Stimulated activated naive CD8-positive, alpha-beta T cell treated with anti-CD3 and anti-CD28 coated beads, Interleukin-15, Interleukin-2, amounts not matched to agents 100 U/mL and 50 U/mL, for 24 hours (primary cell): ENCODE results near the gene LELP1.
"Not testable (repeated sequence)": the region's sequence is repeated elsewhere in the genome, so short reads cannot be mapped to it uniquely, and the experiment has no call there.

ENCODE experiments used
- ATAC-seq: fragments of 150-1000 bp; cut with Tn5 transposase; one replicate; pipeline ENCODE4 v1.10.0; 2021
- DNase-seq: peaks from one replicate; pipeline ENCODE4 v3.0.0; 2021

The LELP1 gene

GRCh38 chr1:153203130-153203529, at the start of gene LELP1:
Gene LELP1 (plus strand): TSS chr1:153203430. CDS start chr1:153204708, 1,278 bp downstream.
- DNase-seq (no peak), ATAC-seq (no peak)

- no peak for ATAC-seq
- DNase-seq = no peak
Observed at GRCh38 chr1:153155541-153155940, 47.7 kb upstream of the LELP1 start.

GRCh38 chr1:153168686-153169085, 34.5 kb upstream of the LELP1 start:
- ATAC-seq = no peak
- DNase-seq = no peak

- DNase-seq = no peak
- no peak for ATAC-seq
Observed at GRCh38 chr1:153174624-153175023, 28.6 kb upstream of the LELP1 start.

GRCh38 chr1:153178922-153179321, 24.3 kb upstream of the LELP1 start:
- no peak for ATAC-seq
- no peak for DNase-seq

GRCh38 chr1:153180556-153180955, 22.7 kb upstream of the LELP1 start:
- ATAC-seq (no peak), DNase-seq (no peak)

- ATAC-seq, DNase-seq: not testable (repeated sequence)
Observed at GRCh38 chr1:153188301-153188700, 14.9 kb upstream of the LELP1 start.

GRCh38 chr1:153190373-153190772, 12.9 kb upstream of the LELP1 start:
- DNase-seq (no peak), ATAC-seq (no peak)

- no peak for ATAC-seq
- no peak for DNase-seq
Observed at GRCh38 chr1:153192697-153193096, 10.5 kb upstream of the LELP1 start.

GRCh38 chr1:153194331-153195050, 8.7 kb upstream of the LELP1 start:
- ATAC-seq (no peak), DNase-seq (no peak)

- no peak for ATAC-seq
- no peak for DNase-seq
Observed at GRCh38 chr1:153195216-153195615, 8.0 kb upstream of the LELP1 start.

GRCh38 chr1:153202006-153202405, 1.2 kb upstream of the LELP1 start:
- ATAC-seq (no peak), DNase-seq (no peak)

- no peak for DNase-seq
- ATAC-seq = no peak
Observed at GRCh38 chr1:153206631-153207030, 3.4 kb downstream of the LELP1 start.

GRCh38 chr1:153210206-153210605, 7.0 kb downstream of the LELP1 start:
- no peak for DNase-seq
- ATAC-seq = no peak

- ATAC-seq (no peak), DNase-seq (no peak)
Observed at GRCh38 chr1:153212201-153212600, 9.0 kb downstream of the LELP1 start.

- DNase-seq (no peak), ATAC-seq (no peak)
Observed at GRCh38 chr1:153213519-153213918, 10.3 kb downstream of the LELP1 start.

- no peak for DNase-seq
- ATAC-seq = no peak
Observed at GRCh38 chr1:153217212-153217611, 14.0 kb downstream of the LELP1 start, which contains the start of gene PRR9. Gene PRR9 (plus strand): TSS chr1:153217584. CDS start chr1:153218145, 561 bp downstream.

GRCh38 chr1:153217744-153218416, 14.7 kb downstream of the LELP1 start:
- ATAC-seq = no peak

GRCh38 chr1:153220606-153221303, 17.5 kb downstream of the LELP1 start:
- ATAC-seq (peak; percentile 17), DNase-seq (no peak)

More at GRCh38 chr1:153217744-153218416, 14.7 kb downstream of the LELP1 start:
- no peak for DNase-seq

- DNase-seq (peak; percentile 65), ATAC-seq (peak; percentile 59)
Observed at GRCh38 chr1:153223040-153223891, 20.0 kb downstream of the LELP1 start.

GRCh38 chr1:153227810-153228209, 24.6 kb downstream of the LELP1 start:
- ATAC-seq (no peak), DNase-seq (no peak)

GRCh38 chr1:153228491-153228890, 25.3 kb downstream of the LELP1 start:
- DNase-seq (no peak), ATAC-seq (no peak)
